NOMO-1 (cell line): ENCODE measurements around the gene CCL19.
A peak's percentile ranks its signal among the peaks of the same experiment; 100 is the strongest.

Experiments used
- DNase-seq, 2 experiments: peaks; one replicate each; lab custom pipeline; 2025; ENCODE audit not compliant: unreplicated experiment in 2 of 2; lab: John Stamatoyannopoulos, UW

The CCL19 gene

DNA sequence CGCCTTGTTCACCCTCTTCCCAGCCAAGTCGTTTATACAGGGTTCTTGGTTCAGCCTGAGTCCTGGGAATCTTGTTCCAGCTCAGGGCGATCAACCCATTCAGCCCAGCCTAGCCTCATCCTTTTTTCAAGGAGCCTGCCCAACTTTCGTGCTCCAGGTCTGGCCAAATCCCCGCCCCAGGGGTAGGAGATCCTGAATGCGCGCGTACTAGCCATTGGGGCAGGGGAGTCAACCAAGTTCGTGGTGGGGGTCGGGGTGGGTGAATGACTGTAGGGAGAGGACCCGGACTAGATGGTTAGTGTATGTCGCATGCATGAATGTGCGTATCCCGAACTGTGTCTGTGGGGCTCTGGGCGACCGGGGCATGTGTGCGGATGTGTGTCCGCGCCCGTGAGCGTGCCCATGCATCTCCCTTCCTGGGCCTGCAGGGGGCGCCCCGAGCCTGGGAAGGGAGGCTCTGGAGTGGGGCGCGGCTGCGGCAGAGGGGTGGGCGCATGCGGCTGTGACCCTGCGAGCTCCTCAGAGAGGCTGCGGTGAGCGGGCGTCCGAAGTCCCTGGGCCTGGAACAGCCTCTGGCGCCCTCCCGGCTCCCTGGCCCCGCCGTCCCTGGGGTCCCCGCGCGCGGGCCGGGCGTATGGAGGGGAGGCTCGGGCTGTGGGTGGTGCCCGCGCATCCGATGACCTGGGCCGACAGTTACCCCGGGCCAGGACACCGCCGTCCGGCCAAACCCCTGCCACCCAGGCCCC is 10.1 kb upstream of the CCL19 start:
- DNase-seq, result peak; percentile 63 to 68

- DNase-seq, result no peak
Measured at GRCh38 chr9:34694811-34695210, 3.7 kb upstream of the CCL19 start.

DNA sequence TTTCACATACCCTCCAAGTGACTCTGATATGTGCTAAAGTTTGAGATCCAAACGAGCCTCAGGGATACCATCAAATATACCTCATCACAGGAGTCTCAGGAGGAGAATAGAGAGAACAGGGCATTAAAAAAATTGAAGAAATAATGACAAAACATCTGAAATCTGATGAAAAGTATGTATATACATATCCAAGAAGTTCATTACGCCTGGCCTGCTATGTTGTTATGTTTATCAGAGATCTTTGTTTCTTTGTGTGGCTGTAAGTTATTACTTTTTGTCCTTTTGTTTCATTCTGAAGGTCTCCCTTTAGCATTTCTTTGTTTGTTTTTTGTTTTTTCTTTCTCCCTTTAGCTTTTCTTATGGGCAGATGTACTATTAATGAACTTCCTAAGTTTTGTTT is 2.5 kb upstream of the CCL19 start:
- no peak for DNase-seq

DNA sequence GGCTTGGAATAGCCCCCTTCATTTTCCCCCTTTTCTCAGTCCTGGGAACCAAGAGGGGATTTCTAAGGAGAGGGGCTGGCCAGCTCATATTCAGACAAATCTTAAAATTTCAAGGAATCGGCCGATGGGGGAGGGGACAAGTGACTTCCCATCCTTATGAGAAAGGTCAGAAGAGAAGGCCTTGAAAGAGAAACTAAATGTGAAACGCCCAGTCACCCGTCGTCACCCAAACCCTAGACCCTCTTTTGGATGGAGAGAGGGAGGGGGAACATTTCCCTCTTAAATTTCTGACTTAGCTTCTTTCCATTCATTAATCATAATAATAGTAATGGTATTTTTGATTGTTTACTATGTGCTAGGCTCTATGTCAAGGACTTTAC is 850 bp upstream of the CCL19 start:
- no peak for DNase-seq

DNA sequence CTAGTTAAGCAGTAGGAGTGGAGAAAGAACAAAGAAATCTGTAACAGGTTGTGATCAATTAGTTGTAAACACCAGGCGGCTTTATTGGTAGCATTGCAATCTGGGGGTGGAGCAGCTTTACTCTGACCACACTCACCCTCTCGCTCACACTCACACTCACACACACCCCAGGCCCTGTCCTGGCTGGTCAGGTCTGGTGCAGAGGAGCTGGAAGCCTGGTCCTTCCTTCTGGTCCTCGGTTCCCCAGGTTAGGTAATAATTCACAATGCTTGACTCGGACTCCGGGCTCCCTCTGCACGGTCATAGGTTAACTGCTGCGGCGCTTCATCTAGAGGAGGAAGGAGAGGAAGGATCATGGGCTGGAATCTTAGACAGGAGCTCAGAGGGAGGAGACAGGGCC is 1.6 kb downstream of the CCL19 start:
- DNase-seq, result no peak

GRCh38 chr9:34689116-34689470 is 2.0 kb downstream of the CCL19 start:
- DNase-seq, result no peak

GRCh38 chr9:34688329-34689115 is 2.6 kb downstream of the CCL19 start:
- no peak for DNase-seq

GRCh38 chr9:34687276-34688030 is 3.6 kb downstream of the CCL19 start:
- no peak for DNase-seq

DNA sequence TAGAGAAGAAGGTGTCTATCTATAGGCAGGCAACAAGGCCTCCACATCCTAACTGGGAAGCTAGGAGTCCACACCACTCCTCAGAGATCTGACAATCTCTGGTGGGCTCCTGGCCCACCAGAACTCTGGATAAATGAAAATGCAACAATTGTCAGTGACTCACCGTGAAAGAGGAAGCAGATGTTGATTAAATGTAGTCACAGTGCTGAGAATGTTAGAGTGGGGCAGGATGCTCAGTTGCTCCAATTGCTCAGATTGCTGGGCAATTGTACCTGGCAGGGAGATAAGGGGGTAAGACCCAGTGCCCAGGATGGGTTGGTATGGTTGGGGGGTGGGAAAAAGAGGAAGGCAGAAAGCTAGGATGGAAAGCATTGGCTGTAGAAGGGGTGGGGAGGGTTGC is 4.3 kb downstream of the CCL19 start:
- DNase-seq, result peak in 1 of 2 experiments; percentile 41

DNA sequence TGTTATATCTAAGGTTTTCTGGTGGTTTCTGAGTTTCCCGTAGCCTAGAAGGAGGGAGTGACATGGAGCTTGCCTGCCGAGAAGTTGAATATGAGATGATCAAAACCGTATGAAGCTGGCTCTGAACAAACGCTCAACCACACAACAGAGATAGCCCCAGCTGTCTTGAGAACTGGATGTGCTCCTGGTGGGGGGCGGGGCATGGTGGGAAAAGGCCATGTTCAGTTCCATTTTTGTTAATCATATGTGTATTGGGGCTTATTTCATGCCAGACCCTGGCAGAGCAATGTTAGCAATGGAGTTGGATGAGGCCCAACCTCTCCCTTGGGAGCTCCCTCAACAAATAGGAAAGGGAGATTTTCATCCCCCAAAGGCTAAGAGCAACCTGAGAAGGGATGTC is 4.8 kb downstream of the CCL19 start:
- DNase-seq, result no peak

DNA sequence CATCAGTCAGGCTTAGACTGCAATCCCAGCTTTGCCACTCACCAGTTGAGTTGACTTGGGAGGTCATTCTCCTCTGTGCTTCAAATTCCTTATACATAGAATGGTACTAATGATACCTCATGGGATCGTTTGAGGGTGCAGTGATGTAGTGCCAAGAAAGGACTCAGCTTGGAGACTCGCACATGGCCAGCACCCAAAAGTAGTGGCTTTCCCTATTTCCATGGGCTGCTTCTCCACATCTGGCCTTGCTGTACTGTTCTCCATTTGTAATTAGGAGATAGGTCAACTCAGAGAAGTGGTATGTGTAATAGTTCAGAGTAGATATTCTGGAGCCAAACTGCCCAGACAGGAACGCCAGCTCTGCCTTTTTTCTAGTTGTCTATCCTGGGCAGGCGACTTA is 5.5 kb downstream of the CCL19 start:
- no peak for DNase-seq

- no peak for DNase-seq
Measured at GRCh38 chr9:34684816-34685215, 6.3 kb downstream of the CCL19 start.

DNA sequence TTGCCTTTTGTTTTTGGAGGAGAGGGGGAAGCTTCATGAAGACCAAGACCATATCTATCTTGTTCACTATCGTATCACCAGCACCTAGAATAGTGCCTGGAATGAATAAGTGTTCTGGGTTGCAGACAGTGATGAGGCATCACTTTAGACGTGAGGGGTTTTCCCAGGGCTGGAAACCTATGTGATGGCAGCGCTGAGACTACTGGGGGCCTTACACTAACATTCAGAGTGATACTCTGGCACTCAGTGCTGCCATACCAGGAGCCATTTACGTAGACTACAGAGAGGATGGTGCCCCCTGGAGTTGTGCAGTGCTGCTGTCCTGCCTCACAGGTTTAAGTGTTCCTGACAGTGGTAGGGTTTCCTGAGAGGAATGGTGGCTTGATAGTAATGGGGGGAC is 6.9 kb downstream of the CCL19 start:
- DNase-seq, result no peak

GRCh38 chr9:34675869-34676268 is 15.2 kb downstream of the CCL19 start:
- DNase-seq, result no peak

GRCh38 chr9:34675048-34675714 is 15.9 kb downstream of the CCL19 start:
- peak; percentile 18 to 23 for DNase-seq

DNA sequence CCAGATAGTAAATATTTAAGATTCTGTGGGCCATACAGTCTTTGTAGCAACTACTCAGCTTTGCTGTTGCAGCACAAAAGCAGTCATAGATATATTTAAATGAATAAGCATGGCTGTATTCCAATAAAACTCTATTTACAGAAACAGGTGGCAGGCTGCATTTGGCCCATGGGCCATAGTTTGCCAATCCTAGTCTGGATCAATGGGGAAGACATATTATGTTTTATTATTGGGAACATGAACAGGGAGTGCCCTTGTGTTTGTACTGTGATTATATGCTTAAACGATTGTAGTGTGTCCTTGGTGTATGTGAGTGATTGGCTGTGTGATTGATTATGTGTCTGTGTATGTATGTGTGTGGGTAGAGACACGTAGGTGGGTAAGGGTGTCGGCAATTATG is 16.6 kb downstream of the CCL19 start:
- DNase-seq, result no peak

DNA sequence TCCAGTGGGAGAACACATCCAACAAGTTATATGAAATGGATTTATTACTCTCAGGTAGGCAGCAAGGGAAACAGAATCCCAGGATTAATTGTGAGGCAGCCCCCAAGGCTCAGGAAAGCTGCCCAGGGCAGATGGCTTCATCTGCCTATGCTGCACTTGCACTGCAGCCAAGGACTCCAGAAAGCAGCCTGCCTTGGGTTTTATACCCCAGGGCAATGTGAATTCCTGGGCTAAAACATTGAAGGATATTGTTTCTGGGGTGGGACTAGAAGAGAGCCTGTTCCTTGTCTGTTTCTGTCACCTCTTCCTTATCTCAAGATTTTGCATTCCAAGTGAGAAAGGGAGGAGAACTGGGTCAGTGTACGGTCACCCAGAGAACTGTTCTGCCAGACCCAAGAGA is 19.8 kb downstream of the CCL19 start:
- no peak for DNase-seq

DNA sequence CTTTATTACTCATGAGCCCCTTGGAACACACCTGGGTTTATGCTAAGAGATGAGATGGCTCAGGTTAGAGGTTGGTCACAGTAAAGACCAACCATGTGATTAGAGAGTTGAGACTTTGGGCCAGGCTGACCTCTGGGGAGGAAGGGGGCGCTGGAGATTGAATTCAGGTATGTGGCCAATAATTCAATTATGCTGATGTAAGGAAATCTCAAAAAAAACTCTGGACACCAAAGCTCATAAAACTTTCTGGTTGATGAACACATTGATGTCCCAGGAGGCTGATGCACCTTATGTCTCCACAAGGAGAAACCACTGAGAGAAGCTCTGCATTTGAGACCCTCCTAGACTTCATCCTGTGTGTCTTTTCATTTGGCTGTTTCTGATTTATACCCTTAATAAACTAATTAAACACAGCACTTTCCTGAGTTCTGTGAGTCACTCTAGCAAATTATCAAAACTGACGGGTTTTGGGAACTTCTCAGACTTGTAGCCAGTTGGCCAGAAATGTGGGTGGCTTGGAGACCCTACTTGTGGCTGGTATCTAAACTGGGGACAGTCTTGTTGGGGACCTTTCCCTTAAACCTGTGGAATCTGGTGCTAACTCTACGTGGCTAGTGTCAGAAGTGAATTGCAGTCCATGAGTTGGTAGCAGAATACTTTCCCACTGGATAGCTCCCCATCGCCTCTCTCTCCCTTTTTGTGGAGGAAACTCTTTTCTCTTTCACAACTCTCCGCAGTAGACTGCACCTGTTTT is 21.1 kb downstream of the CCL19 start:
- DNase-seq, result no peak

- peak; percentile 98 for DNase-seq
Measured at GRCh38 chr9:34665381-34666250, 25.5 kb downstream of the CCL19 start.

GRCh38 chr9:34665067-34665380 is 26.1 kb downstream of the CCL19 start:
- DNase-seq, result no peak
